OCI-LY3 (cell line): ENCODE data around the gene PIGU.

Experiments
- H2AFZ ChIP-seq: fragments of 200-600, 300-600 bp; shearing (Covaris generic); 2 replicates; pipeline ENCODE4 v1.6.0; 2014; ENCODE audit warnings: antibody characterized with exemption, low read depth, low read length
- H3K27ac ChIP-seq: fragments of 200-600, 300-600 bp; sonication (generic); 2 replicates; pipeline ENCODE4 v1.5.1; 2014; ENCODE audit warnings: mild to moderate bottlenecking, low read length, moderate library complexity, mixed read lengths
- H3K27me3 ChIP-seq: fragments of 200-600, 300-600 bp; sonication (generic); 2 replicates; pipeline ENCODE4 v1.6.1; 2014; ENCODE audit warnings: low read depth, low read length, mixed read lengths
- H3K36me3 ChIP-seq: fragments of 200-600, 300-600 bp; sonication (generic); replicated peaks from 2 replicates; pipeline ENCODE3; 2014; ENCODE audit warnings: low read depth, low read length, mixed read lengths
- H3K4me1 ChIP-seq: fragments of 300-600, 200-600 bp; sonication (generic); 2 replicates; pipeline ENCODE4 v1.6.1; 2014; ENCODE audit warnings: low read length, mixed read lengths
- H3K4me2 ChIP-seq: fragments of 200-600, 300-600 bp; sonication (generic); 2 replicates; pipeline ENCODE4 v1.6.1; 2014; ENCODE audit warnings: low read length, mixed read lengths
- H3K4me3 ChIP-seq: fragments of 300-600, 200-600 bp; sonication (generic); 2 replicates; pipeline ENCODE4 v1.5.1; 2014; ENCODE audit warnings: antibody characterized with exemption, mild to moderate bottlenecking, low read length, moderate library complexity
- H3K79me2 ChIP-seq: fragments of 300-600, 200-600 bp; shearing (Covaris generic); 2 replicates; pipeline ENCODE4 v1.6.1; 2014; ENCODE audit warnings: mild to moderate bottlenecking, low read length, mixed read lengths
- H3K9ac ChIP-seq: fragments of 300-600, 200-600 bp; shearing (Covaris generic); 2 replicates; pipeline ENCODE4 v1.6.0; 2014; ENCODE audit warnings: mild to moderate bottlenecking, low read length, moderate library complexity
- H3K9me3 ChIP-seq: fragments of 200-600, 300-600 bp; shearing (Covaris generic); 2 replicates; pipeline ENCODE4 v1.6.1; 2014; ENCODE audit warnings: low read length, mixed read lengths; ENCODE audit not compliant: insufficient read depth
- H4K20me1 ChIP-seq: fragments of 200-600, 300-600 bp; sonication (generic); 2 replicates; pipeline ENCODE4 v1.6.1; 2016; ENCODE audit warnings: low read length, mixed read lengths; ENCODE audit not compliant: insufficient read depth
- CTCF ChIP-seq: fragments of 200-600, 300-600 bp; sonication (generic); IDR thresholded peaks from 2 replicates; pipeline ENCODE4 v1.5.1; 2014; ENCODE audit warnings: antibody characterized with exemption, low read length, low read depth
- EZH2phosphoT487 ChIP-seq: fragments of 200-600 bp; shearing (Covaris generic); IDR thresholded peaks from 2 replicates; pipeline ENCODE4 v1.6.1; 2018; ENCODE audit warnings: antibody characterized with exemption, mixed run types, low read depth

The PIGU gene

GRCh38 chr20:34579191-34579978, 97.5 kb downstream of the PIGU start:
- Histone ChIP-seq H3K9me3 (no peaks in the 10 kb centered on the region), H3K4me3 (no peak overlapping the region), H3K36me3 (peaks cover 16% of the 10 kb centered on the region), H2AFZ (no peak overlapping the region), H3K79me2 (no peaks in the 10 kb centered on the region), H3K27me3 (no peaks in the 10 kb centered on the region), H3K9ac (no peak overlapping the region), H4K20me1 (no peaks in the 10 kb centered on the region), H3K27ac (no peak overlapping the region), H3K4me2 (no peak overlapping the region), H3K4me1 (peaks cover 27% of the 10 kb centered on the region)
- TF ChIP-seq EZH2phosphoT487 (no peak), CTCF (no peak)

- no peaks in the 10 kb centered on the region for H3K79me2 ChIP-seq
- H3K27me3 ChIP-seq, result no peaks in the 10 kb centered on the region
- H2AFZ ChIP-seq, result no peak overlapping the region
- no peak overlapping the region for H3K27ac ChIP-seq
- H3K9ac ChIP-seq, result no peak overlapping the region
- H3K4me3 ChIP-seq, result no peak overlapping the region
- TF ChIP-seq EZH2phosphoT487 (no peak), CTCF (no peak)
- H3K9me3 ChIP-seq, result no peaks in the 10 kb centered on the region
- H3K36me3 ChIP-seq, result peaks cover 16% of the 10 kb centered on the region
- no peaks in the 10 kb centered on the region for H4K20me1 ChIP-seq
- peaks cover 27% of the 10 kb centered on the region for H3K4me1 ChIP-seq
- no peak overlapping the region for H3K4me2 ChIP-seq
Observed at GRCh38 chr20:34578521-34578920, 98.4 kb downstream of the PIGU start.

GRCh38 chr20:34578025-34578424, 98.9 kb downstream of the PIGU start:
- Histone ChIP-seq H3K79me2 (no peaks in the 10 kb centered on the region), H3K36me3 (peaks cover 13% of the 10 kb centered on the region), H3K27me3 (no peaks in the 10 kb centered on the region), H3K9ac (no peak overlapping the region), H3K4me1 (peaks cover 27% of the 10 kb centered on the region), H4K20me1 (no peaks in the 10 kb centered on the region), H3K4me3 (no peak overlapping the region), H3K27ac (no peak overlapping the region), H3K4me2 (no peak overlapping the region), H3K9me3 (no peaks in the 10 kb centered on the region), H2AFZ (no peak overlapping the region)
- TF ChIP-seq CTCF (no peak), EZH2phosphoT487 (no peak)

- H3K4me1 ChIP-seq, result peaks cover 23% of the 10 kb centered on the region
- no peak overlapping the region for H3K27ac ChIP-seq
- H2AFZ ChIP-seq, result no peak overlapping the region
- H3K27me3 ChIP-seq, result no peaks in the 10 kb centered on the region
- H3K4me3 ChIP-seq, result no peak overlapping the region
- H4K20me1 ChIP-seq, result no peaks in the 10 kb centered on the region
- peaks cover 10% of the 10 kb centered on the region for H3K36me3 ChIP-seq
- H3K4me2 ChIP-seq, result no peak overlapping the region
- TF ChIP-seq EZH2phosphoT487, result no peak
- TF ChIP-seq CTCF, result no peak
- no peak overlapping the region for H3K9ac ChIP-seq
- no peaks in the 10 kb centered on the region for H3K9me3 ChIP-seq
- H3K79me2 ChIP-seq, result no peaks in the 10 kb centered on the region
Observed at GRCh38 chr20:34577061-34577460, 99.8 kb downstream of the PIGU start.
